ENCODE measurements around the gene EEFSEC.

DNA sequence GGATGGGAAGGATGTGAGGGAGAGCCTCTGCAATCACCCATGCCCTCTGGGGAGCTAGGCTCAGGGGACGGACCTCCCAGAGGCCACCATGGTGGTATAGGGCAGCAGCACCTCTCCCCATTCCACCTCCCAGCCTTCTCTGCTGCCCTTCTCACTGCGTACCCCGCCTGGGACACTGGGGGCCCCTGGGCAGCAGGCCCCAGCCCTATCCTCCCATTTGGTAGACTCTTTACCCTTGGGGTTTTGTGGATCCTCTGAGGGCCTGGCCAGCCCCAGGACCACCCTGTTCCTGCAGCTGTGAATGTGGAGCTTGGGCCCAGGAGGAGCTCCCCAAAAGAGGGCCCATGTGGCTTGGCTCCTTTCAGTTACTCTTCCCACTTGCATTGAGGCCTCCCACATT, 181.5 kb downstream of the EEFSEC start:
- TF ChIP-seq POLR2A (IDR thresholded peaks at IDR 0.05) (no peak), POLR2AphosphoS5 (IDR thresholded peaks at IDR 0.05) (no peak)
- TF ChIP-seq, protein P1, sequence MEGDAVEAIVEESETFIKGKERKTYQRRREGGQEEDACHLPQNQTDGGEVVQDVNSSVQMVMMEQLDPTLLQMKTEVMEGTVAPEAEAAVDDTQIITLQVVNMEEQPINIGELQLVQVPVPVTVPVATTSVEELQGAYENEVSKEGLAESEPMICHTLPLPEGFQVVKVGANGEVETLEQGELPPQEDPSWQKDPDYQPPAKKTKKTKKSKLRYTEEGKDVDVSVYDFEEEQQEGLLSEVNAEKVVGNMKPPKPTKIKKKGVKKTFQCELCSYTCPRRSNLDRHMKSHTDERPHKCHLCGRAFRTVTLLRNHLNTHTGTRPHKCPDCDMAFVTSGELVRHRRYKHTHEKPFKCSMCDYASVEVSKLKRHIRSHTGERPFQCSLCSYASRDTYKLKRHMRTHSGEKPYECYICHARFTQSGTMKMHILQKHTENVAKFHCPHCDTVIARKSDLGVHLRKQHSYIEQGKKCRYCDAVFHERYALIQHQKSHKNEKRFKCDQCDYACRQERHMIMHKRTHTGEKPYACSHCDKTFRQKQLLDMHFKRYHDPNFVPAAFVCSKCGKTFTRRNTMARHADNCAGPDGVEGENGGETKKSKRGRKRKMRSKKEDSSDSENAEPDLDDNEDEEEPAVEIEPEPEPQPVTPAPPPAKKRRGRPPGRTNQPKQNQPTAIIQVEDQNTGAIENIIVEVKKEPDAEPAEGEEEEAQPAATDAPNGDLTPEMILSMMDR (IDR thresholded peaks at IDR 0.05) = no peak

Measured in breast epithelium (tissue), 3 donors.